ENCODE data around the gene PIK3C3.
A peak's percentile ranks its signal among the peaks of the same experiment; 100 is the strongest.

The PIK3C3 gene

DNA sequence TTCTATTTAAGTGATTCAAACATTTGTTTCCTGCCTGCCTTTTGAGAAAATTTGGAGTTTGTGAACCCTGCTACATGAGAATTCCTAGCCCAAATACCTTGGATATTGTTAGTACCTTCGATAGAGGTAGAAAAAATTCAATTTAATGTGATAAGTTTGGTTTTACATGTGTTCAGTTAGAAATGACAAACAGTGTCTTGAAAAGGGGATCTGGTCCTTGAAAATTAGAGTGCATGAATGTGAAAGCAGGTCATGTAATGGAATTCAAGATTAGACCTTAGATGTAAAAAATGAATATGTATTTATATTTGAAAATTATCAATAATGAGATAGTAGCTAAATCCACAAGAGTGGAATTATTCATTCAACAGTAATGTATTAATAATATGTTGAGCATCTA, 70.5 kb downstream of the PIK3C3 start:
- TF ChIP-seq ZFP37 (tag by site-specific recombination; IDR thresholded peaks at IDR 0.05) (no peak), ZNF664 (tag by site-specific recombination; IDR thresholded peaks at IDR 0.05) (no peak), ZNF701 (tag by site-specific recombination; IDR thresholded peaks at IDR 0.05) (no peak)
- TF ChIP-seq, protein P1, sequence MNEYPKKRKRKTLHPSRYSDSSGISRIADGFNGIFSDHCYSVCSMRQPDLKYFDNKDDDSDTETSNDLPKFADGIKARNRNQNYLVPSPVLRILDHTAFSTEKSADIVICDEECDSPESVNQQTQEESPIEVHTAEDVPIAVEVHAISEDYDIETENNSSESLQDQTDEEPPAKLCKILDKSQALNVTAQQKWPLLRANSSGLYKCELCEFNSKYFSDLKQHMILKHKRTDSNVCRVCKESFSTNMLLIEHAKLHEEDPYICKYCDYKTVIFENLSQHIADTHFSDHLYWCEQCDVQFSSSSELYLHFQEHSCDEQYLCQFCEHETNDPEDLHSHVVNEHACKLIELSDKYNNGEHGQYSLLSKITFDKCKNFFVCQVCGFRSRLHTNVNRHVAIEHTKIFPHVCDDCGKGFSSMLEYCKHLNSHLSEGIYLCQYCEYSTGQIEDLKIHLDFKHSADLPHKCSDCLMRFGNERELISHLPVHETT (tag by site-specific recombination; IDR thresholded peaks at IDR 0.05): no peak
- Histone ChIP-seq H3K36me3 (ENCODE audit: control insufficient read depth in 2 of 2, insufficient read depth in 1 of 2, low read length in 2 of 2) (peaks cover 17 to 22% of the 10 kb centered on the region in 2 experiments), H3K27ac (ENCODE audit: extremely low read depth, low read depth, low read length) (no peak overlapping the region), H3K9me3 (ENCODE audit: control insufficient read depth, insufficient read depth, low read depth, low read length) (no peaks in the 10 kb centered on the region), H3K4me1 (ENCODE audit: control insufficient read depth, insufficient read depth, low read length) (0 out of 2 replicates have a peak, but pooled peaks cover 2% of the 10 kb centered on the region), H3K4me3 (ENCODE audit: low read depth, low read length) (no peak overlapping the region)
- POLR2A ChIA-PET: no interaction called here
- CTCF ChIA-PET: interaction anchor here (0.6 kb wide), 1 partner anchor 15 kb away, joined by 3 read pairs; no protein-coding TSS in a partner anchor

DNA sequence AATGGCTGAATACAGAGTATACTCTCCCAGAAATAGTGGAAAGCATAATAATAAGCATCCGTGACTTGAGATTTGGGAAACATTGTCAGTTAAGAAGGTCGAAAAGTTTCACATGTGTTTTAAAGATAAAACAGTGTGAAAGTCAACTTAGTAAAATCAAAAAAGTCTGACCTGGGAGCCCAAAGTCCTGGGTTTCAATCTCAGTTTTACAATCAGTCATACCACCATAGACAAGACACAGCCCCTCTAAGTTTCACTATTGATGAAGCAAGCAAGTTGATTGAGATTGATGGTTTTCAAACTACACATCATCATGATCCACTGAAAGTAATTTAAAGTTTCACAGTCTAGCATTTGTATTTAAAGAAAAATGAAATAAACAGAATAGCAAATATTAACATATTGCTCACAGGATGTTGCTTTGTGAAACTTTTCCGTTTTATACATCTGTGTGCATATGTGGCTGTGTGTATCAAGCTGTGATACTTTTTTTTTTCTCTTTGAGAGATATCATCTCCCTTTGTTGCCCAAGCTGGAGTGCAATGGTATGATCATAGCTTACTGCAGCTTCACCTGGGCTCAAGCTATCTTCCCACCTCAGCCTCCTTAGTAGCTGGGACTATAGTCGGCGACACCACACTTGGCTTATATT, 71.1 kb downstream of the PIK3C3 start:
- Histone ChIP-seq H3K27ac (ENCODE audit: extremely low read depth, low read depth, low read length) (no peak overlapping the region), H3K9me3 (ENCODE audit: control insufficient read depth, insufficient read depth, low read depth, low read length) (no peaks in the 10 kb centered on the region), H3K36me3 (ENCODE audit: control insufficient read depth in 2 of 2, insufficient read depth in 1 of 2, low read length in 2 of 2) (peaks cover 17 to 25% of the 10 kb centered on the region in 2 experiments), H3K4me3 (ENCODE audit: low read depth, low read length) (no peak overlapping the region), H3K4me1 (ENCODE audit: control insufficient read depth, insufficient read depth, low read length) (0 out of 2 replicates have a peak, but pooled peaks cover 2% of the 10 kb centered on the region)
- CTCF ChIA-PET: interaction anchor here (0.6 to 2.3 kb wide), 4 partner anchors 9 to 88 kb away, joined by 3 to 5 read pairs (median 3); no protein-coding TSS in a partner anchor
- POLR2A ChIA-PET: no interaction called here
- TF ChIP-seq, protein P2, sequence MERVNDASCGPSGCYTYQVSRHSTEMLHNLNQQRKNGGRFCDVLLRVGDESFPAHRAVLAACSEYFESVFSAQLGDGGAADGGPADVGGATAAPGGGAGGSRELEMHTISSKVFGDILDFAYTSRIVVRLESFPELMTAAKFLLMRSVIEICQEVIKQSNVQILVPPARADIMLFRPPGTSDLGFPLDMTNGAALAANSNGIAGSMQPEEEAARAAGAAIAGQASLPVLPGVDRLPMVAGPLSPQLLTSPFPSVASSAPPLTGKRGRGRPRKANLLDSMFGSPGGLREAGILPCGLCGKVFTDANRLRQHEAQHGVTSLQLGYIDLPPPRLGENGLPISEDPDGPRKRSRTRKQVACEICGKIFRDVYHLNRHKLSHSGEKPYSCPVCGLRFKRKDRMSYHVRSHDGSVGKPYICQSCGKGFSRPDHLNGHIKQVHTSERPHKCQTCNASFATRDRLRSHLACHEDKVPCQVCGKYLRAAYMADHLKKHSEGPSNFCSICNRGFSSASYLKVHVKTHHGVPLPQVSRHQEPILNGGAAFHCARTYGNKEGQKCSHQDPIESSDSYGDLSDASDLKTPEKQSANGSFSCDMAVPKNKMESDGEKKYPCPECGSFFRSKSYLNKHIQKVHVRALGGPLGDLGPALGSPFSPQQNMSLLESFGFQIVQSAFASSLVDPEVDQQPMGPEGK (tag by site-specific recombination; IDR thresholded peaks at IDR 0.05): no peak
- TF ChIP-seq SP2 (tag by site-specific recombination; IDR thresholded peaks at IDR 0.05) (no peak), ZNF473 (tag by site-specific recombination; IDR thresholded peaks at IDR 0.05) (no peak), ZFP37 (tag by site-specific recombination; IDR thresholded peaks at IDR 0.05) (no peak), ZNF670 (tag by site-specific recombination; IDR thresholded peaks at IDR 0.05; ENCODE audit: low read depth) (no peak), HOXC10 (CRISPR knock-in tag; IDR thresholded peaks at IDR 0.05) (no peak), ZNF132 (tag by site-specific recombination; IDR thresholded peaks at IDR 0.05; ENCODE audit: borderline replicate concordance) (no peak), ZNF529 (tag by site-specific recombination; IDR thresholded peaks at IDR 0.05; ENCODE audit: insufficient replicate concordance) (no peak)
- TF ChIP-seq, protein P3, sequence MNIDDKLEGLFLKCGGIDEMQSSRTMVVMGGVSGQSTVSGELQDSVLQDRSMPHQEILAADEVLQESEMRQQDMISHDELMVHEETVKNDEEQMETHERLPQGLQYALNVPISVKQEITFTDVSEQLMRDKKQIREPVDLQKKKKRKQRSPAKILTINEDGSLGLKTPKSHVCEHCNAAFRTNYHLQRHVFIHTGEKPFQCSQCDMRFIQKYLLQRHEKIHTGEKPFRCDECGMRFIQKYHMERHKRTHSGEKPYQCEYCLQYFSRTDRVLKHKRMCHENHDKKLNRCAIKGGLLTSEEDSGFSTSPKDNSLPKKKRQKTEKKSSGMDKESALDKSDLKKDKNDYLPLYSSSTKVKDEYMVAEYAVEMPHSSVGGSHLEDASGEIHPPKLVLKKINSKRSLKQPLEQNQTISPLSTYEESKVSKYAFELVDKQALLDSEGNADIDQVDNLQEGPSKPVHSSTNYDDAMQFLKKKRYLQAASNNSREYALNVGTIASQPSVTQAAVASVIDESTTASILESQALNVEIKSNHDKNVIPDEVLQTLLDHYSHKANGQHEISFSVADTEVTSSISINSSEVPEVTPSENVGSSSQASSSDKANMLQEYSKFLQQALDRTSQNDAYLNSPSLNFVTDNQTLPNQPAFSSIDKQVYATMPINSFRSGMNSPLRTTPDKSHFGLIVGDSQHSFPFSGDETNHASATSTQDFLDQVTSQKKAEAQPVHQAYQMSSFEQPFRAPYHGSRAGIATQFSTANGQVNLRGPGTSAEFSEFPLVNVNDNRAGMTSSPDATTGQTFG (tag by site-specific recombination; IDR thresholded peaks at IDR 0.05; ENCODE audit: borderline replicate concordance): no peak

DNA sequence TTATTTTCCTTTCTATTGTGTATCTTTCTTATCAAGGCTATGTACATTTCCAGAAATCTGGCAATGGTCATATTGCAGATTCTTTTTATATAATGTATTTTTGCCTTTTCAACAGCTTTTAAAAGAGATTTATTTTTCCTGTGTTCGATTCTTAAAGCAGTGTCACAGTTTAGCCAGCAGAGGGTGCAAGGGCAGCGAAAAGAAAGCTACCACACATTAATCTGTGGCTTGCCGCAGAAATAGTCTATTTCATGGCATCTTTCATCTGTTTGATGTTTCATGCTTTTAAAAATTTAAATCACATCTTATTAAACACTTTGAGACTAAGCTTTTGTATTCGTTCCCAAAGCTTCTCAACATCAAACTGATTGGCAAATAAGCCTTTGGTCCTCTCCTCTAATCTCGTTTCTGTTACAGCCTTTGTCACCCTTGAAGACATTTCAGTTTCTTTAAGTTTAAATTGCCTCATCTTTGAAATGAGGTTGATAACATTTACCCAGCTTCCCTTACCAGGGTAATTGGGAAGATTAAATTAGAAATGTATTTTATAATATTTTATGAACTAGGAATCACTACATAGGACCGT, 73.3 kb downstream of the PIK3C3 start:
- ChIA-PET CTCF (interaction anchor here (0.6 to 4.0 kb wide), 42 partner anchors 8 to 1569 kb away, joined by 3 to 31 read pairs (median 3); no protein-coding TSS in a partner anchor), POLR2A (no interaction called here)
- H3K4me1 ChIP-seq (ENCODE audit: control insufficient read depth, insufficient read depth, low read length): no peaks in the 10 kb centered on the region
- H3K4me3 ChIP-seq (ENCODE audit: low read depth, low read length): no peak overlapping the region
- TF ChIP-seq ZNF785 (tag by site-specific recombination; IDR thresholded peaks at IDR 0.05): no peak
- TF ChIP-seq ZNF544 (tag by site-specific recombination; IDR thresholded peaks at IDR 0.05): no peak
- TF ChIP-seq HOXC10 (CRISPR knock-in tag; IDR thresholded peaks at IDR 0.05): no peak
- TF ChIP-seq, protein P1 (tag by site-specific recombination; IDR thresholded peaks at IDR 0.05): no peak
- peak; percentile 37 for TF ChIP-seq ZNF654 (tag by site-specific recombination; IDR thresholded peaks at IDR 0.05; ENCODE audit: low read depth)
- TF ChIP-seq ZNF530 (tag by site-specific recombination; IDR thresholded peaks at IDR 0.05; ENCODE audit: low read depth): no peak
- TF ChIP-seq, protein P4, sequence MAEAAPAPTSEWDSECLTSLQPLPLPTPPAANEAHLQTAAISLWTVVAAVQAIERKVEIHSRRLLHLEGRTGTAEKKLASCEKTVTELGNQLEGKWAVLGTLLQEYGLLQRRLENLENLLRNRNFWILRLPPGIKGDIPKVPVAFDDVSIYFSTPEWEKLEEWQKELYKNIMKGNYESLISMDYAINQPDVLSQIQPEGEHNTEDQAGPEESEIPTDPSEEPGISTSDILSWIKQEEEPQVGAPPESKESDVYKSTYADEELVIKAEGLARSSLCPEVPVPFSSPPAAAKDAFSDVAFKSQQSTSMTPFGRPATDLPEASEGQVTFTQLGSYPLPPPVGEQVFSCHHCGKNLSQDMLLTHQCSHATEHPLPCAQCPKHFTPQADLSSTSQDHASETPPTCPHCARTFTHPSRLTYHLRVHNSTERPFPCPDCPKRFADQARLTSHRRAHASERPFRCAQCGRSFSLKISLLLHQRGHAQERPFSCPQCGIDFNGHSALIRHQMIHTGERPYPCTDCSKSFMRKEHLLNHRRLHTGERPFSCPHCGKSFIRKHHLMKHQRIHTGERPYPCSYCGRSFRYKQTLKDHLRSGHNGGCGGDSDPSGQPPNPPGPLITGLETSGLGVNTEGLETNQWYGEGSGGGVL (tag by site-specific recombination; IDR thresholded peaks at IDR 0.05): no peak
- TF ChIP-seq BCL11B (tag by site-specific recombination; IDR thresholded peaks at IDR 0.05; ENCODE audit: low read depth): no peak
- no peak overlapping the region for H3K27ac ChIP-seq (ENCODE audit: extremely low read depth, low read depth, low read length)
- peaks cover 27 to 29% of the 10 kb centered on the region in 2 experiments for H3K36me3 ChIP-seq (ENCODE audit: control insufficient read depth in 2 of 2, insufficient read depth in 1 of 2, low read length in 2 of 2)
- H3K9me3 ChIP-seq (ENCODE audit: control insufficient read depth, insufficient read depth, low read depth, low read length): no peaks in the 10 kb centered on the region
